K562 (cell line): ENCODE data around the gene DIP2C.

ENCODE experiments used
- CHCHD3 ChIP-seq: fragments of 250-450 bp; sonication (Bioruptor Pico); IDR thresholded peaks from 2 replicates; pipeline ENCODE4 v2.1.2; 2022; ENCODE audit warnings: mild to moderate bottlenecking
- CREM ChIP-seq: IDR thresholded peaks from 2 replicates; pipeline ENCODE4 v1.6.1; 2014; ENCODE audit warnings: antibody characterized with exemption, low read depth
- EGR1 ChIP-seq: fragments of 450-650 bp; conservative IDR thresholded peaks from 2 replicates; pipeline ENCODE4 v1.6.1; 2017; ENCODE audit warnings: mild to moderate bottlenecking
- ETV5 ChIP-seq: sonication (generic); formaldehyde crosslinking; IDR thresholded peaks from 2 replicates; pipeline ENCODE4 v1.4.0; 2020; ENCODE audit warnings: low read depth, mild to moderate bottlenecking, missing genetic modification reagents
- IRF2 ChIP-seq: sonication (generic); formaldehyde crosslinking; IDR thresholded peaks from 2 replicates; pipeline ENCODE4 v1.8.1; 2022; ENCODE audit warnings: mild to moderate bottlenecking, missing genetic modification reagents
- MEF2A ChIP-seq: IDR thresholded peaks from 2 replicates; pipeline ENCODE4 v1.6.1; 2011; ENCODE audit warnings: low read depth, mild to moderate bottlenecking, low read length, moderate library complexity; ENCODE audit not compliant: control insufficient read depth
- POLR2A ChIP-seq: fragments of 450-650 bp; conservative IDR thresholded peaks from 2 replicates; pipeline ENCODE4 v1.6.1; 2016
- ZFP36 ChIP-seq: fragments of 150-350 bp; IDR thresholded peaks from 2 replicates; pipeline ENCODE4 v1.6.1; 2018; ENCODE audit warnings: low read length, low read depth; ENCODE audit not compliant: partially characterized antibody
- ZNF146 ChIP-seq: IDR thresholded peaks from one replicate; pipeline ENCODE4 v1.6.1; 2018; ENCODE audit warnings: missing compliant biosample characterization; ENCODE audit not compliant: unreplicated experiment
- TF ChIP-seq, protein P1 (sequence below): sonication (generic); formaldehyde crosslinking; IDR thresholded peaks from 2 replicates; pipeline ENCODE4 v1.5.0; 2020; ENCODE audit warnings: missing genetic modification reagents
- TF ChIP-seq, protein P2 (sequence below): IDR thresholded peaks from 2 replicates; pipeline ENCODE4 v1.6.1; 2016; ENCODE audit warnings: missing genetic modification characterization, missing compliant biosample characterization

DNA sequence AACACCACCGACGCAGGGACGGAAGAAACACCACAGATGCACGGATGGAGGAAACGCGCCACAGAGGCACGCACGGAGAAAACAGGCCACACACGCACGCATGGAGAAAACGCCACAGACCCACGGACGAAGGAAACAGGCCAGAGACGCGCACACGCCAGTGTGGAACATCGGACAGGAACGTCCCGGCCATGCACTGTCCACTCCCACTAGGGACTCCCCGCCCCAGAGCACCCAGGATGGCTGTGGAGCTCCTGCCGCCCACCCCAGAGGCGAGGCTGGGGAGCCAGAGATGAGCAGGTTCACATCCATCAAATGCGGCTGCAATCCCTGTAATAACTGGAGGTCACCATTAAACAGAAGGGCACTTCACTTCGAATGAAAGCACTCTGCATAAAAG, 17.3 kb downstream of the DIP2C start:
- no peak for TF ChIP-seq CHCHD3 (CRISPR knock-in tag)
- no peak for TF ChIP-seq CREM
- no peak for TF ChIP-seq POLR2A
- no peak for TF ChIP-seq MEF2A
- TF ChIP-seq ETV5 (CRISPR knock-in tag), result no peak
- TF ChIP-seq ZFP36, result no peak
- no peak for TF ChIP-seq EGR1
- TF ChIP-seq, protein P1, sequence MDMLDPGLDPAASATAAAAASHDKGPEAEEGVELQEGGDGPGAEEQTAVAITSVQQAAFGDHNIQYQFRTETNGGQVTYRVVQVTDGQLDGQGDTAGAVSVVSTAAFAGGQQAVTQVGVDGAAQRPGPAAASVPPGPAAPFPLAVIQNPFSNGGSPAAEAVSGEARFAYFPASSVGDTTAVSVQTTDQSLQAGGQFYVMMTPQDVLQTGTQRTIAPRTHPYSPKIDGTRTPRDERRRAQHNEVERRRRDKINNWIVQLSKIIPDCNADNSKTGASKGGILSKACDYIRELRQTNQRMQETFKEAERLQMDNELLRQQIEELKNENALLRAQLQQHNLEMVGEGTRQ (CRISPR knock-in tag), result no peak
- TF ChIP-seq, protein P2, sequence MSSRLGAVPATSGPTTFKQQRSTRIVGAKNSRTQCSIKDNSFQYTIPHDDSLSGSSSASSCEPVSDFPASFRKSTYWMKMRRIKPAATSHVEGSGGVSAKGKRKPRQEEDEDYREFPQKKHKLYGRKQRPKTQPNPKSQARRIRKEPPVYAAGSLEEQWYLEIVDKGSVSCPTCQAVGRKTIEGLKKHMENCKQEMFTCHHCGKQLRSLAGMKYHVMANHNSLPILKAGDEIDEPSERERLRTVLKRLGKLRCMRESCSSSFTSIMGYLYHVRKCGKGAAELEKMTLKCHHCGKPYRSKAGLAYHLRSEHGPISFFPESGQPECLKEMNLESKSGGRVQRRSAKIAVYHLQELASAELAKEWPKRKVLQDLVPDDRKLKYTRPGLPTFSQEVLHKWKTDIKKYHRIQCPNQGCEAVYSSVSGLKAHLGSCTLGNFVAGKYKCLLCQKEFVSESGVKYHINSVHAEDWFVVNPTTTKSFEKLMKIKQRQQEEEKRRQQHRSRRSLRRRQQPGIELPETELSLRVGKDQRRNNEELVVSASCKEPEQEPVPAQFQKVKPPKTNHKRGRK (tag), result no peak
- no peak for TF ChIP-seq ZNF146 (CRISPR knock-in tag)
- TF ChIP-seq IRF2 (CRISPR knock-in tag), result no peak
